IMR-90 (cell line): ENCODE results near the gene NTSR1.

Experiments used
- NFE2L2 ChIP-seq: fragments of 150-350 bp; IDR thresholded peaks from 2 replicates; pipeline ENCODE4 v1.6.1; 2016; ENCODE audit warnings: low read depth, mild to moderate bottlenecking, low read length
- TF ChIP-seq, protein P1 (sequence below): conservative IDR thresholded peaks from 2 replicates; pipeline ENCODE4 v1.5.1; 2012; ENCODE audit warnings: mild to moderate bottlenecking, low read depth, low read length, improper control_type of control experiment

DNA sequence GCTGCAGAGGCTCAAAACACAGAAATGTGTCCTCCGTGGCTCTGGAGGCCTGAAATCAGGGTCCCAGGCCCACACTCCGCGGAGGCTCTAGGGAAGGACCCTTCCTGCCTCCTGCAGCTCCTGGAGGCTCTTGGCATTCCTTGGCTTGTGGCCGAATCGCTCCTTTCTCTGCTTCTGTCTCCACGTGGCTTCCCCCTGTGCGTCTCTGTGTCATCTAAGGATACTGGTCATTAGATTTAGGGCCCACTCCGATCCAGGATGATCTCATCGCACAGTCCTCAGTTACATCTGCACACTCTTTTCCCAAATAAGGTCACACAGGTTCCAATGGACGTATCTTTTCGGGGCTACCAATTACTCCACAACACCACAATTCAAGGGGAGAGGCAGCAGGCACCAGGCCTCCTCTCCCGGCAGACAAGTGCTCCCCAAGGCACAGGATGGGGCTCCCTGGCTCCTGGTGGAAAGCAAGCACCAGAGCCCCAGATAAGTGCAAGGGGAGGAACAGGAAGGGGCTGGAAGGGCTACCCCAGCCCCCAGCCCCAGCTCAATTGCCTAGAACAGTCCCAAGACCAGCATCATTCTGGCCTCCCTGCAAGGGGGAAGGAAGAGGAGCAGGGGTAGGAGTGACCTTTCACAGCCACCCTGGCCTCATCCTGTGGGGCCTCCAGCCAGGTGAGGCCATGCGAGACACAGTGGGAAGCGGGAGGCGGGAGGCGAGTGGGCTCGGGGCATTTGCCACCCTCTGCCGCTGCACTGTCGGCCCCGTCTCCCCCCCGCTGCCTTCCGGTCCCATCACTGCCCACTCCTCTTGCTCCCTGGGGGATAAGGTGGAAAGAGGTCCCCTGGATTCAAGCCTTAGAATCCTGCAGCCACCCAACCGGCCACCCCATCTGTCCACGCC lies 16.3 kb downstream of the NTSR1 start:
- no peak for TF ChIP-seq NFE2L2
- TF ChIP-seq, protein P1, sequence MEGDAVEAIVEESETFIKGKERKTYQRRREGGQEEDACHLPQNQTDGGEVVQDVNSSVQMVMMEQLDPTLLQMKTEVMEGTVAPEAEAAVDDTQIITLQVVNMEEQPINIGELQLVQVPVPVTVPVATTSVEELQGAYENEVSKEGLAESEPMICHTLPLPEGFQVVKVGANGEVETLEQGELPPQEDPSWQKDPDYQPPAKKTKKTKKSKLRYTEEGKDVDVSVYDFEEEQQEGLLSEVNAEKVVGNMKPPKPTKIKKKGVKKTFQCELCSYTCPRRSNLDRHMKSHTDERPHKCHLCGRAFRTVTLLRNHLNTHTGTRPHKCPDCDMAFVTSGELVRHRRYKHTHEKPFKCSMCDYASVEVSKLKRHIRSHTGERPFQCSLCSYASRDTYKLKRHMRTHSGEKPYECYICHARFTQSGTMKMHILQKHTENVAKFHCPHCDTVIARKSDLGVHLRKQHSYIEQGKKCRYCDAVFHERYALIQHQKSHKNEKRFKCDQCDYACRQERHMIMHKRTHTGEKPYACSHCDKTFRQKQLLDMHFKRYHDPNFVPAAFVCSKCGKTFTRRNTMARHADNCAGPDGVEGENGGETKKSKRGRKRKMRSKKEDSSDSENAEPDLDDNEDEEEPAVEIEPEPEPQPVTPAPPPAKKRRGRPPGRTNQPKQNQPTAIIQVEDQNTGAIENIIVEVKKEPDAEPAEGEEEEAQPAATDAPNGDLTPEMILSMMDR, result no peak
